GM19023 (cell line): Measurements from ENCODE around the gene HAND1.
A peak's percentile ranks its signal among the peaks of the same experiment; 100 is the strongest.

Experiments used
- ATAC-seq: cut with Tn5 transposase; IDR thresholded peaks from one replicate; pipeline ENCODE4 v1.9.1; 2021; ENCODE audit warnings: mild to moderate bottlenecking, moderate library complexity; ENCODE audit not compliant: unreplicated experiment

HAND1 gene

DNA sequence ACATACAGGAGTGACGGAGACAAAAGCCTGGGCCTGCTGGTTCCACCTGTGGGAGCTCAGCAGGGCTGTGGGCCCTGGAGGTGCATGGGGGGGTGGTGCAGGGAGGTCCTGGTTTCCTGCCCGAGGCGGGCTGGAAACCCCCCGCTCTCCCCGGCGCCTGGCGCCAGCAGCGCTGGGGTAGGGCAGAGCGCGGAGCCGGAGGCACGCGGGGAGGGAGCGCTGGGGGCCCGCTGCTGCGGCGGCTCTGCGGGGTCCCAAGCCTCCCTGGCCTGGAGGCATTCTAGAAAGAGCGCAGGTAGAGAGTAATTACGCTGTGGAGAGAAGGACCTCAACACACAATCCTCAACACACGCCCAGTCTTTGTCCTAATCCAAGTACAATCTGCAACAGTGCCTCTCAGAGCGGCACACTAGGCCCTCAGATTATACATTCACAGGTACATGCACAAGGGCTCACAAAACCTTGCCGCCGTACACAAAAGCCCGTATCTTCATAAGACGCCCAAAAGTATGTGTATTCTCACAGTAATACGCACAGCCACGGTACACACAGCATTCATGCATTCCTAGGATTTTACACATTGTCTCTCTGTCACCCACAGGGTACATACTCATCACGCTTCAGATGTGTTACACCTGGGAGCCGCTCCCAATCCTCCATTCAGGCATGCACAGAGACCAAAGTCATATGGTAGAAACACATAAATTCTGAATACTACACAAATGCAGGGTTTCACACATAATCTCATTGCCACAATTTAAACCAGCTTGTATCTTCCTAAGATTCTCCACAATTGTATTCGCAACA is 2.1 kb upstream of the HAND1 start:
- ATAC-seq, result no peak

- no peak for ATAC-seq
These were observed 1.3 kb upstream of the HAND1 start for GRCh38 chr5:154479160-154479943.

- no peak for ATAC-seq
These were observed 729 bp upstream of the HAND1 start for GRCh38 chr5:154478752-154479159.

DNA sequence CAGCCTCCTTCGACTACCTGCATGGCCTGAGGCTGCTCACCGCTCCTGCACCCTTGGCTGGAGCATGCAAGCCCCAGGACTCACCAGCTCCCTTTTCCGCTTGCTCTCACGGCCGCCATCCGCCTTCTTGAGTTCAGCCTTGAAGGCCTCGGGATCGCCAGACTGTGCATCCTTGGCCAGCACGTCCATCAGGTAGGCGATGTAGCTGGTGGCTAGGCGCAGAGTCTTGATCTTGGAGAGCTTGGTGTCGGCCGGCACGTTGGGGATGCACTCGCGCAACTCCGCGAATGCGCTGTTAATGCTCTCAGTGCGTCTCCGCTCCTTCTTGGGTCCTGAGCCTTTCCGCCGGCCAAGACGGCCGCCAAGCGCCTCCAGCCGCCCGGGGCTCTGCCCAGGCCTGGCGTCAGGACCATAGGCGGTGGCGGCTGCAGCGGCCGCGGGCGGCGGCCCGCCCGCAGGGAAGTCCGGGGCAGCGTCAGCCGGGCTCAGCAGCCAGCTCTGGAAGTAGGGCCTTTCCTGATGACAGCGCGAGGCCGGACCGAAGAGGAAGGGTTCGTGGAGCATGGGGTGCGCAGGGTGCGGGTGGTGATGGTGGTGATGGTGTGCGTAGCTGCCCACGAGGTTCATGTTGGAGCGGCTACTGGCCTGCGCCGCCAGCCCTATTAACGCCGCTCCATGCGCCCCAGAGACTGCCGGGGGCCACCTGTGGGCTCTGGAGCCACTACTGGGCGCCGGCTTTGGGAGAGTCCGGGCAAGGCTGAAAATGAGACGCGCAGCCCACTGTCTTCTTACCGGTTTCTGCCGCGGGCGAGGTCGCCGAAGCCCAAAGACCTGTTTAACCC is 424 bp downstream of the HAND1 start:
- no peak for ATAC-seq

DNA sequence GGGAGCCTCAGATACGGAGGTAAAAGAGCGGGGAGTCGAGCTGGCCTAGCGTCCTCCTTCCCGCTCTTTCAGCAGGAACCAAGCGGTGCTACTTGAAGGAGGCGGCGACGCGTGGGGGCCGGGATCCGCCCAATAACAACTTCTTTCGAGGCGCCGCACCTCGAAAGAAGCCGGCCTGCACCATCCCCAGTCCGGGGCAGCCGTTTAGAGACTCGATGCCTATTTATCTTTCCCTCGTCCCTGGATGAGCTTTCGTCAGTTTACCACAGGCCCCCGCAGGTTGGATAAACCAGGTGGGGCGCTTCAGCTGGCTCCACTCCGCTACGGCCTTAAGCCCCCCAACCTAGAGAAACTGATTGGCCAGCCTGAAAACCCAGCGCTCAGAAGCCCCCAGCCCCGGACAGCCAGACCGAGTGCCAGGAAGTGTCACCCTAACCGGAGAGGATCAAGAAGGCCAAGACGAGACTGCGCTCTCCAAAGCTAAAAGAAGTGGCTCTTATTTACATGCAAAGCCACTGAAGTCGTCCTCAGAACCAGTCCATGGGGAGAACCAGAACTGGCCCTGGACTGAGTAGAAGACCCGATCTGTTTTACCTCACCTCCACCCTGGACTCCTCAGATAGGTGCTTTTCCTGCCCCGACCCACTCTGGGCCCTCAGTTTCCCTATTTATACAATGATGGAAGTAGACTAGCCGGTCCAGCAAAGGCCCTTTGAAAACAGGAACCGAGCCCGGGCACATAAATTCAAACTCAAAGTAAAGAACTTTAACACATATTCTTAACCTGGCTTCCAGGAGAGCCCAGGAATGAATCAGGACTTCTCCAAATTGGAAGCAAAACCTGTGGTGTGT is 1.4 kb downstream of the HAND1 start:
- ATAC-seq, result no peak

DNA sequence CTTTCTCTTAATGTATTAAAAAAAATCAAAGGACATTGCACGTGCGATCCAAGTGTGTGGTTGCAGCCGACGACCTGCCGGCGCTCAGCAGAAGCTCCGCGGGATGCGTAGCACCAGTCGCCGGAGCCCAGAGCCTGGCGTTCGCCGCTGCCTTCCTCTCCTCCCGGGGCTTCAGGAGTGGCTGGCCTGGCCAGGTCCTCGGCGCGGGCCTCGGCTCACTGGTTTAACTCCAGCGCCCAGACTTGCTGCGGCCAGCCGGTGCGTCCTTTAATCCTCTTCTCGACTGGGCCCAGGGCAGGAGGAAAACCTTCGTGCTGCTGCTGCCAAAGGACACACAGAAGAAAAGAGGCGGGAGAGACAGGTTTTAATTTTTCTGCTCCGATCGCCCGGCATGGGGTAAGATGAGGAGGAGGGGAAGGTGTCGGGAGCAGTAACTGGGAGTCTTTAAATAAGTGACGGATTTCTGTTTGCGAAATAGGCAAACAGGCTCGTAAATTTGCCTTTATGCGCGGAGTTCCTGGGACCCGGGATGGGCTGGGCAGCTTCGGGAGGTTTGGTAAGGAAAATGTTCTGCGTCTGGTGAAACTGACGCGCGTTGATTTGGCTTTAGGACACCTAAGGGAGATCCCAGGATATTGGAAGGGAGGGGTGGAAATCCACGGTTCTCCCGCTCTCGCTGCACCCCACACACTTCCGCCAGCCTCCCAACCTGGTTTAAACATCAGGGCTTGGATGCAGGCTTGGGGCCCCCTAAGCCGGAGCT is 2.3 kb downstream of the HAND1 start:
- no peak for ATAC-seq

- no peak for ATAC-seq
These were observed 3.4 kb downstream of the HAND1 start for GRCh38 chr5:154474396-154475334.

DNA sequence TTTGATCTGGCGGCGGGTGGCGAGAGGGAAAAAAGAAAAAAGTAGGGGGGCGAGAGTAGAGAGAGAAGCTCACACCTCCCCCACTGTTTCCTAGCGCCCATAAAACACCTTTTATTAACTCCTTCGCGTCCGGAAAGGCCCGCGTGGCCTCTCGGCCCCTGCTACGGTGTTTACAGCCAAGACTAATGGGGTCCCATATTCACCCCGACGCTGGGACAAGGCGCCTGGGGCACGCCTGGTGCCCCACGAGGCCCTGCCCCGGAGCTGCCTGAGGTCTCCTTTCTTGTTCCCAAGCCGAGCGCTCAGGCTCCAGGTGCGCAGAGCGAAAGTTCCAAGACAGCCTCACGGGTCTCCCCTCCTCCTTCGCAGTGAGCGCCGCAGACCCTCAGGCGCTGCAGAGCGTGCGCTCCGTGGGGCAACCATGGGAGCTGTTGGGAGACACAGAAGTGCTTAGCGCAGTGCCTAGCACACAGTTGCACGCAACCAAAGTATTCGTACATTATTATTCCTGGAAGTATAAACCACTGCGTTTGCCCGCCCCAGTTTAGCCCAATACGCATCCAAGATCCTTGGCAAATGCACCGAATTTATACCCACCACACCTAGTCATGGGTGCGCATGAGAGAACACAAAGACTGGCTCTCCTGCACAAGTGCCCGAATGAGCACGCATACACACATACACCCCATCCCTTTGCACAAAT is 4.3 kb downstream of the HAND1 start:
- no peak for ATAC-seq

GRCh38 chr5:154472871-154473580 is 5.0 kb downstream of the HAND1 start:
- ATAC-seq, result no peak

- ATAC-seq, result no peak
These were observed 6.8 kb downstream of the HAND1 start for GRCh38 chr5:154470947-154471870.

DNA sequence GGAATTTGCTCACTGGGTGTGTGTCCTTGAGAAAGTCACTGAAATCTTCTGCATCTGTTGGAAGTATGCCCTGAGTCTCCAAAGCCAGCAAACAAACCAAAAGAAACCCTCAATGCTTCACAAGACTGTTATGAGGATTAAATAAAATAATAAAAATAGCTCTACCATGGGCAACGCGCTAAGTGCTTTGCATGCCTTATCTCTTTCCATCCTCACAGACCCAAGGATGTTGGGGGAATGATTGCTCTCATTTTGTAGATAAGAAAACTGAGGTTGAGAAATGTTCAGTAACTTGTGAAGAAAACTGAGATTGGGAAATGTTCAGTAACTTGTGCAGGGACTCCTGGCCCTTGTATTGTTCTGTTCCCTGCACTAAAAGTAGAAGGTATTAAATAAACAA is 7.9 kb downstream of the HAND1 start:
- ATAC-seq, result no peak

DNA sequence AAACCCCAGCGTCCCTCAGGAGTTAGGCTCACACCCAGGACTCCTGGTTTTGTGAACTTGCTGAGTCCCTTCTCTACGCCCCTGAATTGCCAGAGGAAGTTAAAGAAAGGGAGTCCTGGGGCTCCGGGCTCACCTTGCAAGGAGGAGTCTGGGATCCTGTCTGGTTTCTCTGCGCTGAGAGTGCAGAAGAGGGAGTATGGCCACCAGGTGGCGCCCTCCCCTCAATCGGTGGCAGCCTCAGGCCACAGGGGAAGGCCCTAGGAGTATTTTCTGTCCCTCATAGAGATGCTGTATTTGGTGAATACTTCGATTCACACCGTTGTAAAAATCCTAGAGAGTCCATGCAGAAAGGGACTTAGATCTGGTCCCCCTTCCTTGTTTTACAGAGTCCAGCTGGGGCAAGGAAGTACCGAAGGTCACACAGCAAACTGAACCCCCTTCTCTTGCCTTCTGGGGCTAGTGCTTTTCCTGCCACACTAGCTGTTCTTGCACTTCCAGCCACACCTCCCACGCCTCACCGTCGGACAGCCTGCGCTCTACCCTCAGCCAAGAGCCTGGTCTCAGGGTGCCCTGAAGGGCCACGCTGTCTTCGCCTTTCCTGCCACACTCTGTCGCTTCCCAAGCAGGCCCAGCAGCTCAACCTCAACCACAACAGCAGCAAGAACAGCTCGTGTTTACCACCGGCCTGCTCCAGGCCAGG is 10.2 kb downstream of the HAND1 start:
- ATAC-seq, result peak; percentile 91

DNA sequence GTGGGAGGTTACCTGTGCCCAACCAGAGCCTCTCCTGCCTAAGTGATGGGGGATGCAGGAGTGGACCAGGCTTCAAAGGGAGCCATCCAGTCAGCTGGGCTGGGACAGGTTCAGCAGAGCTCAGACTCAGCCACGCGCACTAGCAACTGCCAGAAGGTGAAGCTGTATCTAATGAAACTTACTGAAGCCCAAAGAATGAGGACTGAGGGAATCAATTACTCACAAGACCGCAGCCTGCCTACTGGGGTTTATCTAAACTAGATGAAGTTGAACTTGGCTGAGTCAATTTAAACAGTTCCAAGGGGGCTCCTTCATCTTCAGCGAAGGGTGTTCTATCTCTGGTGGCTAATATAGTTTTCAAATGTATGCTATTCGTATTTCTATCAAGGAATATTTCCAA is 11.4 kb downstream of the HAND1 start:
- no peak for ATAC-seq

DNA sequence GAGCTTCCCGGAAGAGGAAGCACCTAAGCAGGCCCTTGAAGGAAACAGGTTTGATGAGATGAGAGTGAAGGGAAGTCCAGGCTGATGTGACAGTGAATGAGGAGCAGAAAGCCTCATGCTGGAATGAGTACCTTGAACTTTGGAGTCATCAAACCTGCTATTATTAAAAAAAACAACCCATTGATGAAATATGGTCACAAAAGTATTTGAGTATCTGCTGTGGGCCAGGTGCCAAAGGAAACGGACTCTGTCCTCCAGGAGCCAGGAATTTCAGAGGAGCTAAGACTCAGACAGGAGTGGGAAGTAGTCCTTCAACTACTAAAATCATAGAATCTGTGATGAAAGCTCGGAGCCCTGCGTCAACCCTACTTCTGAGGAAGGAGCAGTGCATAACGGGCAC is 11.9 kb downstream of the HAND1 start:
- ATAC-seq, result no peak

DNA sequence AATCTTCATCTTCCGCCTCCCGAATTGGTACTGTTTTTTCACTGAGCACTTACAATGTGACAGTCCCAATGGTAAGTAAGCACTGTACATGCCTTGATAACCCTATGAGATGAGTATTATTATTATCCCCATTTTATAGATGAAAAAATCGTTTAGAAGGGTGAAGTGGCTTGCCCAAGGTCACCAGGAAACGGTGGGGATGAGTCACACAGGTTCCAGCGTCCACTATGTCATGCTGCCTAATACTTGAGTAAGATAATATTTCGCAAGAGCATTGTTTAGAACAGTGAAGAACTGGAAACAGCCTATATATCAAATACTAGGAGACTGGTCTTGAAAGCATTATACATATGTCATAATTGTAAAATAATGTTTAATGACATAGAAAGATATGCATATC is 12.9 kb downstream of the HAND1 start:
- ATAC-seq, result no peak

DNA sequence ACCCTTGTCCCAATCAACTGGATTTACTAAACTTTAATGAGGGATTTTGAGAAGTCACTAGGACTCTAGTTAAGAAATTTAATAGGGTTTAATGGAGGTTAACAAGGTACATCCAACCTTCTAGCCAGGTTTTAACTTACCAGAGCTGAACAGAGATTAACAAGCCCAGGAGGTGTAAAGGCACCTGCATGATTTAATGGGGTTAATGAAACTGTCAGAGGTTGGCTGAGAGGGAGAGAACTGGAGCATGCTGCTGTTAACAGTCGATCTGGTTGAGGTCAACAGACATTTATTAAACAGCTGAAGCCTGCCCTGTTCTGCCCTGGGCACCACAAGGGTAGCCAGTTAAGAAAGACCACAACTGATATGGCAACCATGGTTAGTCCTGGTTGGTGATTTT is 13.6 kb downstream of the HAND1 start:
- ATAC-seq, result no peak
